Lung (tissue), 12 donors: ENCODE results near the gene EEF1A2. TPM values are rescaled to one million over a fixed set of nuclear protein-coding genes. Genes with fewer than 3 reads are reported as not detected.

Experiments
- ATAC-seq: fragments of 200-7000 bp; cut with Tn5 transposase; one replicate; pipeline ENCODE4 v1.9.1; 2020; ENCODE audit warnings: moderate number of reproducible peaks; ENCODE audit not compliant: insufficient read depth, low FRiP score
- DNase-seq, 3 donors: peaks; one replicate each; pipeline ENCODE4 v3.0.0-alpha.2; 2013 to 2017
- H3K27ac ChIP-seq, 2 donors: one replicate each; pipeline ENCODE4 v1.5.1; 2013; ENCODE audit warnings: mild to moderate bottlenecking in 2 of 2, moderate library complexity in 2 of 2, control low read depth in 1 of 2, inconsistent platforms in 1 of 2, low read depth in 1 of 2, low read length in 1 of 2
- H3K27me3 ChIP-seq, 3 donors: one replicate each; pipeline ENCODE4 v1.5.1; 2013; ENCODE audit warnings: low read length in 2 of 3; ENCODE audit not compliant: control insufficient read depth in 3 of 3, insufficient read depth in 3 of 3
- H3K36me3 ChIP-seq, 4 donors: one replicate each; pipeline ENCODE4 v1.5.1; 2013; ENCODE audit warnings: low read length in 4 of 4, mild to moderate bottlenecking in 1 of 4, moderate library complexity in 1 of 4; ENCODE audit not compliant: control insufficient read depth in 4 of 4, insufficient read depth in 4 of 4
- H3K4me1 ChIP-seq, 5 donors: one replicate each; pipeline ENCODE4 v1.5.1; 2013; ENCODE audit warnings: low read length in 5 of 5, mild to moderate bottlenecking in 2 of 5, moderate library complexity in 1 of 5; ENCODE audit not compliant: control insufficient read depth in 5 of 5, insufficient read depth in 5 of 5
- H3K4me3 ChIP-seq: one replicate; pipeline ENCODE4 v1.5.1; 2013; ENCODE audit warnings: mild to moderate bottlenecking, control low read depth, moderate library complexity
- H3K9ac ChIP-seq, 2 donors: one replicate each; pipeline ENCODE4 v1.5.1; 2013; ENCODE audit warnings: low read length in 2 of 2, control low read depth in 1 of 2; ENCODE audit not compliant: insufficient read depth in 1 of 2
- H3K9me3 ChIP-seq, 4 donors: one replicate each; pipeline ENCODE4 v1.5.1; 2013; ENCODE audit warnings: low read length in 3 of 4, mild to moderate bottlenecking in 1 of 4, moderate library complexity in 1 of 4; ENCODE audit not compliant: control insufficient read depth in 4 of 4, insufficient read depth in 3 of 4
- CTCF ChIP-seq: IDR thresholded peaks from 2 replicates; pipeline ENCODE4 v1.5.1; 2012; ENCODE audit warnings: mild to moderate bottlenecking; ENCODE audit errors: control extremely low read depth, extremely low read depth
- WGBS, 2 donors: extraction: QIAGEN DNeasy Blood & Tissue Kit; methylation state at CpG; one replicate each; pipeline ENCODE4 v1.1.7; 2013; 5-methylcytosine and 5-hydroxymethylcytosine counted together
- polyA plus RNA-seq, 2 donors: library from polyadenylated mRNA; stranded (reverse); fragments of 200-250 nt; gene quantifications; one replicate each; pipeline ENCODE4 v1.2.1, GENCODE V29; 2013
- total RNA-seq, 2 donors: library from RNA; depleted of rRNA in 1 of 2; stranded (reverse); fragments of >200 nt in 1 of 2; gene quantifications; one replicate each; pipeline ENCODE4 v1.2.1, GENCODE V29; 2014 to 2021
- donor health status: control.
- donor health status: control.
- donor health status: Bipolar disorder and iron deficiency.
- donor health status: healthy.
- donor health status: DM: yes; HTN: yes; CAD: no.

Gene EEF1A2
- total and polyA plus RNA-seq, 4 donors, result 0.47 to 1.9 (median 1.0) TPM

GRCh38 chr20:63468421-63468820, 30.5 kb downstream of the EEF1A2 start:
- H3K4me1 ChIP-seq, result peaks cover 0 to 14% (median 0%) of the 10 kb centered on the region in 5 donors
- no peak overlapping the region for H3K9ac ChIP-seq
- no peaks in the 10 kb centered on the region for H3K36me3 ChIP-seq
- peaks cover 4 to 25% (median 24%) of the 10 kb centered on the region in 3 donors for H3K27me3 ChIP-seq
- H3K4me3 ChIP-seq, result no peak overlapping the region
- DNase-seq, result peak in 1 of 3 donors; percentile 52
- ATAC-seq, result no peak
- H3K9me3 ChIP-seq, result no peaks in the 10 kb centered on the region
- TF ChIP-seq CTCF, result no peak
- no peak overlapping the region for H3K27ac ChIP-seq
- WGBS, 2 donors, result 72 to 87% methylated on average over 12 of the region's 12 CpGs

GRCh38 chr20:63467294-63468083, 31.4 kb downstream of the EEF1A2 start:
- H3K4me1 ChIP-seq, result peaks cover 0 to 14% (median 0%) of the 10 kb centered on the region in 5 donors
- ATAC-seq (no peak), DNase-seq (peak in 1 of 3 donors; percentile 12)
- 72 to 83% methylated on average over 19 of the region's 19 CpGs for WGBS, 2 donors
- no peak overlapping the region for H3K4me3 ChIP-seq
- no peak for TF ChIP-seq CTCF
- no peak overlapping the region for H3K9ac ChIP-seq
- no peaks in the 10 kb centered on the region for H3K36me3 ChIP-seq
- H3K27me3 ChIP-seq, result peaks cover 0 to 23% (median 22%) of the 10 kb centered on the region in 3 donors
- H3K9me3 ChIP-seq, result no peaks in the 10 kb centered on the region
- no peak overlapping the region for H3K27ac ChIP-seq

- ATAC-seq (no peak), DNase-seq (no peak)
- Histone ChIP-seq H3K27me3 (peaks cover 0 to 22% (median 17%) of the 10 kb centered on the region in 3 donors), H3K27ac (no peak overlapping the region), H3K9ac (no peak overlapping the region), H3K36me3 (no peaks in the 10 kb centered on the region), H3K4me3 (no peak overlapping the region), H3K9me3 (no peaks in the 10 kb centered on the region), H3K4me1 (peaks cover 0 to 14% (median 0%) of the 10 kb centered on the region in 5 donors)
- TF ChIP-seq CTCF, result no peak
- WGBS, 2 donors, result 85 to 86% methylated on average over 17 of the region's 17 CpGs
These were observed 32.0 kb downstream of the EEF1A2 start for GRCh38 chr20:63466861-63467260.
